UCSD-AML1 (cell line): ENCODE data around the gene WNT2B.
"Not testable (repeated sequence)": the region's sequence is repeated elsewhere in the genome, so short reads cannot be mapped to it uniquely, and the experiment has no call there.

Experiments used
- DNase-seq: peaks from one replicate; lab custom pipeline; 2025; ENCODE audit not compliant: unreplicated experiment; lab: John Stamatoyannopoulos, UW

WNT2B gene

GRCh38 chr1:112508278-112509004, at the start of gene WNT2B:
Gene WNT2B, plus strand, starts transcription at chr1:112508965. Its CDS starts 298 bp downstream, at chr1:112509263.
- peak; percentile 32 for DNase-seq

DNA sequence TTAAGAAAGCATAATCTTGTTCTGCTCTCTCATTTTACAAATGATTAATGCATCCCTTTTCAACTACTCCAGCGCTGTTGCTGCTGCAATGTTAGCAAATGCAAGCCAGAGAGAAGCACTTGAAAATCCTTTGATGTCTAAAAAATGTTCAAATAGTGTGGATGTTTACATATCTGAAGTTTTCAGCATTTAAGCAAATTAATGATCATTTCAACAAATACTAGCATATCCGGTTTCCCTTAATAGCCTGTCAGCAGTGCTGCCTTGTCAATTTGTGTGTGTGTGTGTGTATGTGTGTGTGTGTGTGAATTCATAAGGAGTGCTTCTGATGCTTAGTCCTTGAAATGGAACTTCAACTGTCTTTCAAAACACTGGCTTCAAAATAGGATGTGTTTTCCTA, 48.1 kb upstream of the WNT2B start:
- no peak for DNase-seq

GRCh38 chr1:112461200-112461871, 47.4 kb upstream of the WNT2B start:
- no peak for DNase-seq

- DNase-seq, result no peak
Measured at GRCh38 chr1:112462953-112463279, 45.8 kb upstream of the WNT2B start.

- DNase-seq, result no peak
Measured at GRCh38 chr1:112464501-112464900, 44.3 kb upstream of the WNT2B start.

GRCh38 chr1:112465122-112465521, 43.6 kb upstream of the WNT2B start:
- DNase-seq, result no peak

- peak; percentile 89 for DNase-seq
Measured at GRCh38 chr1:112466078-112466660, 42.6 kb upstream of the WNT2B start.

DNA sequence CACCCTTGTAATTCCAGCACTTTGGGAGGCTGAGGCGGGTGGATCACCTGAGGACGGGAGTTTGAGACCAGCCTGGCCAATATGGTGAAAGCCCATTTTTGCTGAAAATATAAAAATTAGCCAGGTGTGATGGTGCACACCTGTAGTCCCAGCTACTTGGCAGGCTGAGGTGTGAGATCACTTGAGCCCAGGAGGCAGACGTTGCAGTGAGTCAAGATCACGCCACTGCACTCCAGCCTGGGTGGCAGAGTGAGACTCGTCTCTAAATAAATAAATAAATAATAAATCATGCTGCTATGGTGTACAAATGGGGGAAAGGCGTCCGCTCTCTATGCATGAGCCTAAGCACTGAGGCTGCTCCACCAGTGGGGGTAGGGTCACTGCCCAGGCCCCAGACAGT, 38.4 kb upstream of the WNT2B start:
- not testable (repeated sequence) for DNase-seq

GRCh38 chr1:112470966-112471365, 37.8 kb upstream of the WNT2B start:
- no peak for DNase-seq

DNA sequence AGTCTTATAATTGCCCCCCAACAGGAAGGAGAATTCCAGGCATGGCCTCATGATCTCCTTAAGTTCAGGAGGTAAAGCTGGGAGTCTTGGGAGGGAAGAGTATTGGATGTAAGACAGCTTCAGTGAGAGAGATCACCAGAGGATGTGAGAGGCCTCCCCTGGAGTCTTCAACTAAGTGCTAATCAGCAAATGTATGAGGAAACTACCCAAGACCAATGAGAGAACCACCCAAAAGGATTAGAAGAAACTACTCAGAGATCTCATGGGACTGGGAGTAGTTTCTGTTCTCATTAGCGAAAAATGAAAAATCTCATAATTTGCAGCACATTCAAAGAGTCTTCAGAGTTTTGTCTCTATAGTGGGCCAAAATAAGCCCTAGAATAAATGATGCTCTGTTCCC, 36.6 kb upstream of the WNT2B start:
- no peak for DNase-seq

- no peak for DNase-seq
Measured at GRCh38 chr1:112477550-112477949, 31.2 kb upstream of the WNT2B start.

DNA sequence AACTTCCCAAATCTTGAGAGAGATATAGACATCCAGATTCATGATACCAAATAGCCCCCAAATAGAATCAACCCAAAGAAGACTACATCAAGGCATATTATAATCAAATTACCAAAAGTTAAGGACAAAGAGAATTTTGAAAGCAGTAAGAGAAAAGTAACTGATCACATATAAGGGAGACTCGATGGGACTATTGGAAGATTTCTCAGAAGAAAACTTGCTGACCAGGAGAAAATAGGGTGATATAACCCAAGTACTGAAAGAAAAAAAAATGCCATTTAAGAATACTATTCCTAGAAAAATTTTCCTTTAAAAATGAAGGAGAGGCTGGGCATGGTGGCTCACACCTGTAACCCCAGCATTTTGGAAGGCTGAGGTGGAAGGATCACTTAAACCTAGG, 30.5 kb upstream of the WNT2B start:
- DNase-seq, result no peak

- DNase-seq, result not testable (repeated sequence)
Measured at GRCh38 chr1:112486063-112486462, 22.7 kb upstream of the WNT2B start.

- DNase-seq, result not testable (repeated sequence)
Measured at GRCh38 chr1:112487686-112488085, 21.1 kb upstream of the WNT2B start.

- DNase-seq, result no peak
Measured at GRCh38 chr1:112488141-112488540, 20.6 kb upstream of the WNT2B start.

DNA sequence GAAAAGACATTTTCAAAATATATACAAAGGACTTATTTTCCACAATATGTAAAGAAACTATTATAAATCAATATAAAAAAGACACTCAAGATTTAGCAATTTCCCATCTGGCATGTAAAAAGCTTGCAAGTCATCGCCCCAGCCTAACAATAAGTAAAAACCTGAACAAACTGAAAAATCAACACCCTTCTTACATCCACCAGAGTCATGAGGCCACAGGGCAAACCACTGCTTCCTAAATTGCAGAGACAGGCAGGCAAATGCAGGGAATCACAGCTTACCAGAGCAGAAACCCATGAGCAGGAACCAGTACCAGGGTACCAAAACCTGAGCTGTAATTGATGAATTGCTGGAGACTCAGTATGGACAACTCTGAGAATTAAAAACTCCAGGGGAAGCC, 16.7 kb upstream of the WNT2B start:
- no peak for DNase-seq

GRCh38 chr1:112493351-112493750, 15.4 kb upstream of the WNT2B start:
- DNase-seq, result no peak

- DNase-seq, result no peak
Measured at GRCh38 chr1:112496290-112496689, 12.5 kb upstream of the WNT2B start.

DNA sequence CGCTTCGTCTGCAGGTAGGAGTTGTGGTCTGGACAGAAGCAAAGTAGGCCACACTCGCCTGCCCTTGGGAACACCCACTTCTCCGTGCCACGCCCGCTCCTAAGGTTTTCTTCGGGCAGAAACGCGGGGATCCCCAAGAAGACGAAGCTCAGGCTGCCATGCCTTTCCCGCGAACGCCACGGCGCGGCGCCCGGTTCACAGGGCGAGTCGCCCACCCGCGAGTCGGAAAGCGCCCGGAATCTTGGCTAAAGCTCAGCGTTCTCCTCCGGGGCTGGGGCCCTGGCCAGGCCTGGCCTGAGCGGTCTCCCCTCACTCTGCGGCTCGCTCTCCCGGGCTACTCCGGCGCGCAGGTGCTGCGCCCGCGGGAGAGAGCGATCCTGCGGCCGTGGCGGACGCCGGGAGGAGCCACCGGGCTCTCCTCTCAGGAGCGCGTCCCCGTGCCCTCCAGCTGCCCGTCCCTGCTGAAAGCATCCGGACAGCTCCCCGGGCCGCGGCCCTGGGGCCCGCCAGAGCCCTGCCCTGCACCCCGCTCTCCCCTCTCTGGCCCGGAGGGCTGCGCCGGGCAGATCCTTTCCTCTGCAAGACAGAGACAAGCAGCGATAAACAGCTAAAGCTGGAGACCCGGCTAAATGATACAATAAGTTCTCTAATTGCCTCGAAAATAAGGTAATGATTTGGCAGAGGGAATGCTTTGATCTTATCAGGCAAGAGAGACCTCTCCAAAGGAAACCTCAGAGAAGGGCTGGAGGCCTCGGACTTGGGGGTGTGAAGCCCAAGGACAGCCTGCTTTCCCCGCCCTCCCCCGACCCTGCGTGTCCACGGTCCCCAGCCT, 6.7 kb upstream of the WNT2B start:
- DNase-seq, result peak; percentile 70

DNA sequence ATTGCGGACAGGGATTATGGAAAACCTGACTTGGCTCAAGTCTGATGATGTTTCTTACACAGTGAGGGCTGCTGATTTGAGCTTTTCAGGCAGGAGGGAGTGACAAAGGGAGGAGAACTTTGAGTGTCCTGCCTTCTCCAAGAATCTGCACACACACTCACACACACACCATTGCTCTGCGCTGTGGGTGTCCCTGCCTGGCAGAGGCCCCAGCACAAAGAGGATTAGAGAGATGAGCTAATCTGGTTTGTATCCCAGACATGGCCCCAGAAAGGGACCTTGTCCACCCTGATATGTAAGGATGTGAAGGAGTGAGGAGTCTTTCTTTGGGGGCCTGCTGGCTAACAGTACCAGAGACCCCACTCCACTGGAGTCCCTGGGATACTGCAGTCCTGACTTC, 5.9 kb upstream of the WNT2B start:
- no peak for DNase-seq

DNA sequence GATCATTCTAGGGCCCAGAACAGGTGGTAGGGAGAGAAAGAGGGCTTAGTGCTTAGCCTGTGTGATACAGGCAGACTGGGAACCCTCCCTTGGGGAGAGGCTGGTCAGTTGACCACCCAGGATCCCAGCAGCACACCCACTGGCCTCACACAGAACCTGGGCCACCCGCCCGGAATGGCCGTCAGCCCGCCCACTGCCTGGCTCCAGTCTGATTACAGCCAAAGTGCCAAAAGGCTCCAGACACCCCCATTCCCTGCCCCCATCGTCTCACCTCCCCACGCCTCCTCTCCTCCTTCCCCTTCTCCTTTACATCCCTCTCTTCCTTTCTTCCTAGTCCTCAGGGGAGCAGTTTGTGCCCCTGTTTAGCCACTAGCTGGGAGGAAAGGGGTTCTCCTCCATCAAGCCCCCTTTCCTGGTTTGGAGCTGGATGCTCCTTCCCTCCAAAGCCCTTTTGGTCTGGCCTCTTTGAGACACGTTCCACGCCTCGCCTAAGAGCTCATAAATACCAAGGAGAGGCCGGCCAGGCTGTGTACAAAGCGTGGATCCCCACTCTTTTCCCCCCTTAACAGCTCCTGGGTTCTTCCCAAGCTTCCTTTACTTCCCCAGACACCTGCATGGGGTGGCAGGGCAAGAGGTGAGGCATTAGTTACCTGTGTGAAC, 4.6 kb upstream of the WNT2B start:
- no peak for DNase-seq
